HTR-8/SVneo (cell line): Measurements from ENCODE around the gene HS6ST2.

Source experiments
- DNase-seq: peaks from one replicate; pipeline ENCODE4 v3.0.0; 2011; ENCODE audit warnings: low spot score, mixed read lengths; ENCODE audit not compliant: insufficient read length
- FAIRE-seq: peaks from 2 replicates; lab custom pipeline; 2011; peaks lifted over from hg19 to GRCh38; lab: Jason Lieb, UNC

The HS6ST2 gene

GRCh38 chrX:132858018-132858417 is 100.4 kb downstream of the HS6ST2 start:
- DNase-seq, result no peak
- no peak for FAIRE-seq

GRCh38 chrX:132855780-132856341 is 102.6 kb downstream of the HS6ST2 start:
- FAIRE-seq, result no peak
- DNase-seq, result no peak

- FAIRE-seq (no peak), DNase-seq (no peak)
Observed at GRCh38 chrX:132853040-132853439, 105.4 kb downstream of the HS6ST2 start.

- DNase-seq, result no peak
- no peak for FAIRE-seq
Observed at GRCh38 chrX:132848296-132848970, 110.0 kb downstream of the HS6ST2 start.

GRCh38 chrX:132843363-132843762 is 115.1 kb downstream of the HS6ST2 start:
- DNase-seq (no peak), FAIRE-seq (no peak)

- no peak for DNase-seq
- FAIRE-seq, result no peak
Observed at GRCh38 chrX:132842460-132843238, 115.8 kb downstream of the HS6ST2 start.

GRCh38 chrX:132837967-132838366 is 120.5 kb downstream of the HS6ST2 start:
- FAIRE-seq (no peak), DNase-seq (no peak)

GRCh38 chrX:132837126-132837525 is 121.3 kb downstream of the HS6ST2 start:
- no peak for DNase-seq
- no peak for FAIRE-seq

- DNase-seq, result no peak
- FAIRE-seq, result no peak
Observed at GRCh38 chrX:132836471-132836870, 122.0 kb downstream of the HS6ST2 start.

- no peak for FAIRE-seq
- DNase-seq, result no peak
Observed at GRCh38 chrX:132834741-132835140, 123.7 kb downstream of the HS6ST2 start.

GRCh38 chrX:132834109-132834508 is 124.3 kb downstream of the HS6ST2 start:
- no peak for DNase-seq

GRCh38 chrX:132833373-132833772 is 125.1 kb downstream of the HS6ST2 start:
- DNase-seq (no peak), FAIRE-seq (no peak)

More at GRCh38 chrX:132834109-132834508, 124.3 kb downstream of the HS6ST2 start:
- no peak for FAIRE-seq

- DNase-seq (no peak), FAIRE-seq (no peak)
Observed at GRCh38 chrX:132831336-132831973, 127.0 kb downstream of the HS6ST2 start.

- DNase-seq (no peak), FAIRE-seq (no peak)
Observed at GRCh38 chrX:132822634-132823012, 135.8 kb downstream of the HS6ST2 start.

- no peak for FAIRE-seq
Observed at GRCh38 chrX:132821974-132822633, 136.3 kb downstream of the HS6ST2 start.

GRCh38 chrX:132820675-132821074 is 137.8 kb downstream of the HS6ST2 start:
- FAIRE-seq (no peak), DNase-seq (no peak)

More at GRCh38 chrX:132821974-132822633, 136.3 kb downstream of the HS6ST2 start:
- no peak for DNase-seq

- FAIRE-seq (no peak), DNase-seq (no peak)
Observed at GRCh38 chrX:132819711-132820264, 138.6 kb downstream of the HS6ST2 start.

GRCh38 chrX:132818638-132819037 is 139.8 kb downstream of the HS6ST2 start:
- FAIRE-seq (no peak), DNase-seq (no peak)

GRCh38 chrX:132815643-132816042 is 142.8 kb downstream of the HS6ST2 start:
- DNase-seq, result no peak
- FAIRE-seq, result no peak
